HCT116 (cell line): ENCODE data around the gene DLST.

Experiments
- ATF3 ChIP-seq: IDR thresholded peaks from 2 replicates; pipeline ENCODE4 v1.6.1; 2012
- CBX3 ChIP-seq: IDR thresholded peaks from 2 replicates; pipeline ENCODE4 v1.6.1; 2012; ENCODE audit warnings: low read depth
- CEBPB ChIP-seq: IDR thresholded peaks from 2 replicates; pipeline ENCODE4 v1.6.1; 2012; ENCODE audit warnings: low read depth
- CTCF ChIP-seq, 3 experiments: fragments of 200-600 bp in 1 of 3; sonication (generic) in 1 of 3; IDR thresholded peaks in 2 of 3; conservative IDR thresholded peaks in 1 of 3; 2 replicates each; pipeline ENCODE4 v1.5.1; 2012 to 2017; ENCODE audit warnings: low read depth in 2 of 3, low read length in 2 of 3, antibody characterized with exemption in 1 of 3, borderline replicate concordance in 1 of 3, control low read depth in 1 of 3, mild to moderate bottlenecking in 1 of 3, mixed read lengths in 1 of 3, mixed run types in 1 of 3, moderate library complexity in 1 of 3; ENCODE audit not compliant: insufficient read depth in 1 of 3
- EZH2 ChIP-seq: fragments of 200-600 bp; sonication (generic); IDR thresholded peaks from 2 replicates; pipeline ENCODE4 v1.6.1; 2017; ENCODE audit warnings: antibody characterized with exemption, mixed run types
- EZH2phosphoT487 ChIP-seq: fragments of 200-600 bp; IDR thresholded peaks from 2 replicates; pipeline ENCODE4 v1.6.1; 2018; ENCODE audit warnings: antibody characterized with exemption, borderline replicate concordance
- FOSL1 ChIP-seq: IDR thresholded peaks from 2 replicates; pipeline ENCODE4 v1.6.1; 2012; ENCODE audit warnings: low read depth
- JUND ChIP-seq: IDR thresholded peaks from 2 replicates; pipeline ENCODE4 v1.6.1; 2012
- POLR2A ChIP-seq: IDR thresholded peaks from 2 replicates; pipeline ENCODE4 v1.7.0; 2011; ENCODE audit warnings: borderline replicate concordance; ENCODE audit not compliant: insufficient read depth, insufficient read length; ENCODE audit errors: extremely low read depth
- RAD21 ChIP-seq: IDR thresholded peaks from 2 replicates; pipeline ENCODE4 v1.6.1; 2012; ENCODE audit warnings: low read depth, mild to moderate bottlenecking
- REST ChIP-seq: IDR thresholded peaks from 2 replicates; pipeline ENCODE4 v1.6.1; 2012; ENCODE audit warnings: low read depth
- SP1 ChIP-seq: IDR thresholded peaks from 2 replicates; pipeline ENCODE4 v1.6.1; 2012; ENCODE audit warnings: low read depth
- YY1 ChIP-seq: IDR thresholded peaks from 2 replicates; pipeline ENCODE4 v1.6.1; 2011; ENCODE audit warnings: low read length, low read depth, moderate library complexity, mild to moderate bottlenecking; ENCODE audit not compliant: insufficient replicate concordance; ENCODE audit errors: extremely low read depth
- ZBTB33 ChIP-seq: IDR thresholded peaks from 2 replicates; pipeline ENCODE4 v1.6.1; 2011; ENCODE audit warnings: mild to moderate bottlenecking, low read length, moderate library complexity; ENCODE audit not compliant: insufficient replicate concordance; ENCODE audit errors: extremely low read depth

GRCh38 chr14:74929242-74929641, 47.5 kb downstream of the DLST start:
- TF ChIP-seq RAD21 (no peak), CEBPB (no peak), ZBTB33 (no peak), REST (no peak), CTCF (IDR thresholded peaks at IDR 0.05 in 2 of 3, conservative IDR thresholded peaks at IDR 0.05 in 1 of 3; ENCODE audit: borderline replicate concordance in 1 of 3, insufficient read depth in 1 of 3, low read depth in 2 of 3, low read length in 2 of 3) (no peak), SP1 (no peak), JUND (no peak), EZH2 (no peak), POLR2A (no peak), FOSL1 (no peak), ATF3 (no peak), EZH2phosphoT487 (no peak), YY1 (no peak), CBX3 (no peak)
